Head of caudate nucleus (tissue), 42 donors: ENCODE results near the gene MFSD1.
A peak's percentile ranks its signal among the peaks of the same experiment; 100 is the strongest.
"Not testable (repeated sequence)": the region's sequence is repeated elsewhere in the genome, so short reads cannot be mapped to it uniquely, and the experiment has no call there.

ENCODE experiments used
- DNase-seq, 42 donors: peaks; one replicate each; pipeline versions ENCODE4 v3.0.0 to v3.0.0-alpha.2; 2020 to 2021; ENCODE audit warnings: mixed read lengths in 7 of 42
- intact Hi-C: fragments of 100-400 bp; cut with DNase I; formaldehyde crosslinking; loops from one replicate; pipeline ENCODE4 v1.15.0; 2022

MFSD1 gene

DNA sequence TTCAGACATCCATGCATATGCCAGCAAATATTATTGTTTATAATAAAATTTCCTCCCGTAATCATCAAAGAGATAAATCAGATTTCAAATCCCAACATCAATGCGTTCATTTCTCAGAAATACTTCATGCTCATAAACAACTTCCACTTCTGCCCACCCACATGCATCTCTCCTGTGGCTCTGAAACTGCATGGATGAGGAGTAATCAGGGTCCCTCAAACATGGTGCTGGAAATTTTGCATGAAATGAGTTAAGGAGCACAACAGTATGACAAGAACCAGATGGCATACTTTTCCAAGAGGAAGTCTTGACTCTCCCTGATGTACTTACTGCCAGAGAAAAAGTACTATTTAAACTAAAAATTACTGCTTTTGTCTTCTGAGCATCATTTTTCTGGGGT lies 26.9 kb upstream of the MFSD1 start:
- intact Hi-C loops = no loop called here
- DNase-seq = no peak

DNA sequence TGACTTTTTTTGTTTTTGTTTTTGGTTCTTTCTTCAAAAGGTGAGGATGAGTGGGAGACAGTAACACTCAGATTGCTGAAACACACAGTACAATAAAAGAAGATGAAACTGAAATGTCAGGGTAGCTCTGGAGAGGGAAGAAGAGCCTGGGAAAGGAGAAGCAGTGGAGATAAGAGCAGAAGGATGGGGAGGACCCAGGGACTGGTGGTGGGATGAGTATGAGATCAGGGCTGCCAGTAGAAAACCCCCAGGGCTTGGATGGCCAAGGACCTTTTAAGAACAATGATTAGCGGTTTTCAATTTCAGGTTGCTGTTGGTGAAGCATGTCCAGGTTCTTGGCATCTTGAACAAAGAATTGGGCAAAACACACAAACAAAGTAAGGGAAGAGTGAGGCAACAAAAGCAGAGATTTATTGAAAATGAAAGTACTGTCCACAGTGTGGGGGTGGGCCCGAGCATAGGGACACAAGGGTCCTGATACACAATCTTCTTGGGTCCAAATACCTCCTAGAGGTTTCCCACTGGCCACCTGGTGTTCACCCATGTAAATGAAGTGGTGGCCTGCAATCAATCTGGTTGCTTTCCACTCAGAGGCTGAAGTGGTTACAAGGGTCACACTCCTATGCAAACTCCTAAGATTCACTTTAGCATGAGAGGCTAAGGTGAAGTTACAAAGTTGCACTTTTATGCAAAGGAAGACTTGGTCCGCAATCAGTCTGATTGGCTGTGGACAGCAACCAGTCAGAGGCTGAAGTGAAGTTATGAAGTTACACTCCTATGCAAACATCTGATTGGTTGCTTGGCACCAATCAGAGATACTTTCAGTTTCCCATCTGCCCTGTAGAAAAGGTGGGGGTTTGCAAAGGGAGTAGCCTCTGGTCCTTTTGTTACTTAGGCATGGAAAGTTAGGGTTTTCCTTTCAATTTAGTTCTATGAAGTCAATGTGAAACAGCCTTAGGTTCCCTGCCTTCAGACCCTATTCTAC lies 26.1 kb upstream of the MFSD1 start:
- DNase-seq = no peak
- intact Hi-C loops = no loop called here

DNA sequence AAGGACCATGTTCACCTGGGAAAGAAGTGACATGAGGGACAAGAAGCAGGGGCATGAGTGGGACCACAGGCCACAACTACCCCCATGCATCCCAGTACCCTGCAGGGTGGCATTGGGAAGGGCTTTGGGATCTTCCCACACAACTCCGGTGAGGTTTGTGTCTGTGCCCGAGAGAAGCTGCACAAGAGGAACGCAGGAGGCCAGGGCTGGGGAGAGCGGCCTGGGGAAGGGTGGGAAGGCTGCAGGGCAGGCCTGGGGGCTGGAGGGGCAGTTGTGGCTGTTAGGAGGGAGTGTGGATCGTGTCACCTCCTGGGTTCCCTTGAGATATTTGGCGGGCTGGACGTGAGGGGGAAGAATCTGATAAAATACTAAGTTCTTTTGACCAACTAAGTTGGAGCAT lies 25.3 kb upstream of the MFSD1 start:
- intact Hi-C loops = no loop called here
- no peak for DNase-seq

DNA sequence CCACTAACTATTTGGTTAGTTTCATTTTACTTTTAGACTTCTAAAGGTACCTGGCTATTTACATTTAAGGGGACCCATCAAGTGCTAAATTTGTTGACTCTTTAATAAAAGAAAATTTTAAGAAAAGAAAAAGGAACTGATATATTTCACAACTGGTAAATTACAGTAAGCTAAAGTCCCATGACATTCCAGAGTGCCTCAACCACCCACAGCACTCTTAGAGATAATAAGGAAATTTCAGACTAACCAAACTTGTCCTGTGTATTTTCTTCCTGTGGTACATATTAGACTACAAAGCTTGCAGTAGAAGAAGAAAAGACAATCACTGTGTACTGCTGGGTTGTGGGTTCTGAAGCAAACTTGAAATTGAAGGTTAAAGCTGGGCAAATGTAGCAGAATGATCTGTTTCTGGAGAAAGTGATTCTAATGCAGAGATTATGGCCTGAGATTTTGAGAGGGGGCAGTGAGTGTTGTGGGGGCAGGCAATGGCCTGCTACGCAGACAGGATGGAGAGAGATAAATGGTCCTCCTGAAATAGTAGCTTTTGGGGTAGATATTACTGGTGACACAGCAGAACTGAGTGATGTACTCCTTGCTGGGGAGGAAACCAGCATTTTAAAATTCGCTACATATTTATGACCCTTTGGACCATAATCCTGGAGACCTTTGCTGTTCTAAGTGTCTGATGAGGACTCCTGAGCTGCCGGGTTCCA lies 24.5 kb upstream of the MFSD1 start:
- intact Hi-C loops = no loop called here

DNA sequence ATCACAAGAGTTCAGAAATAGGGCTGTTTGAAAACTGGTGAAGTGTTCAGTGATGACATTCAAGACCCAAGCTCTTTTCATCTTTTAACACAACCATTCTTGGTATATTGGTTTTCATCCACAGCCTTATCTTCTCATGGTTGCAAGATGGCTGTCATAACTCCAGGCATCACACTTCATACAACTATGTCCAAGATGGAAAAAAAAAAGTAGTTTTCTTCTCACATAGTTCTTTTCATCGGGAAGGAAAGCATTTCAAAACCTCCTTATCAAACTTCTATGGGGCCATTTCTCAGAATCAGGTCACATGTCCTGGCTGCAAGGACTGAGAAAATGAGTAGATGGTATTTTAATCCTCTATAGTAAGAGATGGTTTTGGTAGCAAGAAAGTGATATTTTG lies 21.1 kb upstream of the MFSD1 start:
- no peak for DNase-seq
- intact Hi-C loops = no loop called here

More for the DNA sequence above, 24.5 kb upstream of the MFSD1 start:
- no peak for DNase-seq

DNA sequence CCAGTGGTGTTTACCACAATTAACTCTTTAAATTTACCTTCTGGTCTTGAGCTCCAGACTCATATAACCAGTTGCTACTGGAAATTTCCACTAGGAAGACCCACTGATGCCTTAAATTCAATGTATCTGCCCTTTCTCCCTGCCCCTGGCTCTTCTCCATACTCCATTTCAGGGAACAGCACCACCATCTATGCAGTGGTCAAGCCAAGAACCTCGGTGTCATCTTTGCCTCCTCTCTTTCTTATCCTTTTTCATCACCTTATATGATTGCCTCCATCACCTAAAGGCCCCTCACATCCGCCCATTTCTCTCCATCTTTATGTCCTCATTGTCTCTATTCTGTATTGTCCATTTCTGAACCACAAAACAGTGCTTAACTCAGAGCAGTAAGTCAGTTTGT lies 20.7 kb upstream of the MFSD1 start:
- DNase-seq = no peak
- intact Hi-C loops = no loop called here

GRCh38 chr3:158781849-158782248 lies 20.0 kb upstream of the MFSD1 start:
- intact Hi-C loops = no loop called here
- no peak for DNase-seq

GRCh38 chr3:158782283-158782989 lies 19.4 kb upstream of the MFSD1 start:
- intact Hi-C loops = no loop called here
- DNase-seq = no peak

GRCh38 chr3:158783051-158783450 lies 18.8 kb upstream of the MFSD1 start:
- intact Hi-C loops = no loop called here
- no peak for DNase-seq

- intact Hi-C loops = no loop called here
- no peak for DNase-seq
These were observed 15.9 kb upstream of the MFSD1 start for GRCh38 chr3:158785972-158786371.

DNA sequence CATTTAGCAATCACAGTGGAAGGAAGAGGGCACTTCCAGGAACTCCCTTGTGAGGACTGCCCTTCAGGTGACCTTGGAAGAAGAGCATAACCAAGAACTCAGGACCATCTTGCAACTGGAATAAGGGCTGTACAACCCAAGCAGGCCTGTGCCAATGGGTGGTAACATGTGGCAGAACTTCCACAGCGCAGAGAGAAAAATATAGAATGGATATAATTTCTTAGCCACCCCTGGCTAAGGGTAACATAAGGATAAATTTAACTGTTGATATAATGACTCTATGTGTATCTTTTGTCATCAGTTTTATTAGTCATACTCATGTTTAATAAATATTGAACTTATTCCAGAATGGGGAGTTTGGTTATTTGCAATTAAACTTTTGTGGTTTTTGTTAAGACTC lies 13.4 kb upstream of the MFSD1 start:
- DNase-seq = no peak
- intact Hi-C loops = no loop called here

DNA sequence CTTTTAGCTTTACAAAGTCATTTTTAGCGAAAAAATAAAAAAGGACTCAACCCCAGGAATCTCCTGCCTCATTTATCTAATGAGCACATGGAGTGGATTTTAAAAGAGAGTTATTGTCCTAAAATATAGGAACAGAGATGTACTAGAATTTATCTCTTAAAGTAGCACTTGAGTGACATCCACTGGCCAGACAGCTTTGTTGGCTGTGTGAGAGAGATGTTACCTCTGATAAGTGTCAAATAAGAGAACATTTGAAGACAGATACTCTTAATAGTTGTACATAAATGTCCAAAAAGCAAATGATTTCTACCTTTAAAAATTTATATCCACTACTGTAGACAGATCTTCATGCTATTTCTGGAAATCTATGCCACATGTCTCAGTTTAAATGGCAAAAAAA lies 12.3 kb upstream of the MFSD1 start:
- DNase-seq = no peak
- intact Hi-C loops = no loop called here

GRCh38 chr3:158790901-158791589 lies 10.8 kb upstream of the MFSD1 start:
- intact Hi-C loops = loop anchor here (5.0 kb wide), 1 partner anchor 64 kb away; no protein-coding TSS in a partner anchor
- peak in 24 of 42 donors; percentile 21 to 75 (median 47) for DNase-seq

GRCh38 chr3:158791590-158791920 lies 10.3 kb upstream of the MFSD1 start:
- intact Hi-C loops = loop anchor here (5.0 kb wide), 1 partner anchor 64 kb away; no protein-coding TSS in a partner anchor
- DNase-seq = not testable (repeated sequence)

DNA sequence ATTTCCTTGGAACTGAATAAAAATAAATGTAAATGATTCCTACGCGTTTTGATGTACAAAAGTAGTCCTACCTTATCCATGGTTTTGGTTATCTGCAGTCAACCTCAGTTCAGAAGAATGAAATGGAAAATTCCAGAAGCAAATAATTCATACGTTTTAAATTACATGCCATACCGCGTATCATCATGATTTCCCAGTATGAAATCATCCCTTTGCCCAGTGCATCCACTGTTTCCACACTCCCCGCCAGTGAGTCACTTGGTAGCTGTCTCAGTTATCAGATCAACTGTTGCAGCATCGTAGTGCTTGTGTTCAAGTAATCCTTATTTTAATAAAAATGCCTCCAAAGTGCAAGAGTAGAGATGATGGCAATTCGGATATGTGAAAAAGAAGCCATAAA lies 9.1 kb upstream of the MFSD1 start:
- no peak for DNase-seq
- intact Hi-C loops = loop anchor here (5.0 kb wide), 1 partner anchor 65 kb away; no protein-coding TSS in a partner anchor

DNA sequence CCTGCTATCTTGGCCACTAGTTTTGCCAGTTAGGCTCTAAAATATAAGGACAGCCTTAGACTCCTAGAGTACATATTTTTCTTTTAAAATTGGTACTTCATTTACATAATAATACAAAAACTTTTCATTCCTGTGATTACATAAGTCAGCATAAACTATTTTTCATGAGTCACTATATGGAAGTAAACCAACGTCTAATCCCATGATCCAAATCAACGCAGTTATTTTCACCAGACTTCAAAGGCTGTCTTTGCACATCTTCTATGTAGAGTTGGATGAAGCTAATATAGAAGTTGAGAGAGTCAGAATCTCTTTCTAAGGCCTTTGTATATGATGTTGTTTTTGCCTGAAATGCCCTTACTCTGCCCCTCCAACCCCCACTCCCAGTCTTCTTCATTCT lies 7.6 kb upstream of the MFSD1 start:
- no peak for DNase-seq
- intact Hi-C loops = loop anchor here (5.0 kb wide), 1 partner anchor 67 kb away; no protein-coding TSS in a partner anchor

GRCh38 chr3:158794936-158795518 lies 6.8 kb upstream of the MFSD1 start:
- DNase-seq = no peak
- intact Hi-C loops = loop anchor here (5.0 kb wide), 1 partner anchor 68 kb away; no protein-coding TSS in a partner anchor

GRCh38 chr3:158801201-158801600 lies 653 bp upstream of the MFSD1 start:
- DNase-seq = peak in 21 of 42 donors; percentile 5 to 58 (median 25)
- intact Hi-C loops = loop anchor here (10.0 kb wide), 1 partner anchor 156 kb away; the partner anchor contains the start of gene GFM1
